ENCODE data around the gene ALKBH1. TPM values are rescaled to one million over a fixed set of nuclear protein-coding genes. Genes with fewer than 3 reads are reported as not detected.

Gene ALKBH1
- total RNA-seq, 4 donors from 2014 or later = 6.3 to 13.8 (median 10.3) TPM

DNA sequence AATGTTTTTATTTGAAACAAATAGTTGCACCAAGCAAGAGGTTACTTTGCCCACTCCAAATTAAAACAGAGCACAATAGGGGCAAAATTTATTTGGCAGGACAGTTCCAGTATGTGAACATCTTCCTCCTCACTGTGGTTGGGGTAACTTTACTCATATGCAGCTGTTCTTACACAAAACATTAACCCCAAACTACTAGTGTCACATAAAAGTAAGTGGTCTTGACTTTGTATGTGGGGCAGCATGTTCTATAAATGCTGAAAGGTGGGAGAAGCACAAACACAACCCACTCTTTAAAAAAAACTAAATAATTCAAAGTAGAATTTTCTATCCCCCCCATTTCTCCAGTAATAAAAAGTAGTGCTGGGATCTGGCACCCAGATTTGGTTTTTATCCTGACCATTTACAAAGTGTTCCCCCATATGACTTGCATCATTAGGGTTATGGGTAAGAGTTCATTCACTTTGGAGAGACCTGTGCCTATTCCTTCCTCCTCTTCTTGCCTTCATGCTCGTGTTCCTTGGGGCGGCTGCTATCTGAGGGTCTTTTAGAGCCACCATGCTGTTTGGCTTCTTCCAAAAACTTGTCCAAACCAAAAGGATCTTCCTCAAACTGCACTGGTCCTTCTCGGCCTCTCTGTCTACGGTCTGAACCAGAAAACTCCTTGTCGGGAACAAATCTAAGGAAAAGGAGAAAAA, 9.9 kb upstream of the ALKBH1 start:
- DNase-seq = no peak
- Histone ChIP-seq H3K36me3 (peaks cover 65 to 67% of the 10 kb centered on the region in 2 donors), H3K4me1 (no peaks in the 10 kb centered on the region), H3K4me3 (replicated peaks in 1 of 3) (no peak overlapping the region), H3K27me3 (no peaks in the 10 kb centered on the region), H3K27ac (no peak overlapping the region), H3K9me3 (no peaks in the 10 kb centered on the region)
- 87 to 91% methylated on average over 5 of the region's 5 CpGs for WGBS, 2 donors
- intact Hi-C loops (cut with DNase I) = no loop called here
- TF ChIP-seq, protein P1, sequence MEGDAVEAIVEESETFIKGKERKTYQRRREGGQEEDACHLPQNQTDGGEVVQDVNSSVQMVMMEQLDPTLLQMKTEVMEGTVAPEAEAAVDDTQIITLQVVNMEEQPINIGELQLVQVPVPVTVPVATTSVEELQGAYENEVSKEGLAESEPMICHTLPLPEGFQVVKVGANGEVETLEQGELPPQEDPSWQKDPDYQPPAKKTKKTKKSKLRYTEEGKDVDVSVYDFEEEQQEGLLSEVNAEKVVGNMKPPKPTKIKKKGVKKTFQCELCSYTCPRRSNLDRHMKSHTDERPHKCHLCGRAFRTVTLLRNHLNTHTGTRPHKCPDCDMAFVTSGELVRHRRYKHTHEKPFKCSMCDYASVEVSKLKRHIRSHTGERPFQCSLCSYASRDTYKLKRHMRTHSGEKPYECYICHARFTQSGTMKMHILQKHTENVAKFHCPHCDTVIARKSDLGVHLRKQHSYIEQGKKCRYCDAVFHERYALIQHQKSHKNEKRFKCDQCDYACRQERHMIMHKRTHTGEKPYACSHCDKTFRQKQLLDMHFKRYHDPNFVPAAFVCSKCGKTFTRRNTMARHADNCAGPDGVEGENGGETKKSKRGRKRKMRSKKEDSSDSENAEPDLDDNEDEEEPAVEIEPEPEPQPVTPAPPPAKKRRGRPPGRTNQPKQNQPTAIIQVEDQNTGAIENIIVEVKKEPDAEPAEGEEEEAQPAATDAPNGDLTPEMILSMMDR (IDR thresholded peaks at IDR 0.05) = no peak
- TF ChIP-seq POLR2A (IDR thresholded peaks at IDR 0.05) = no peak

DNA sequence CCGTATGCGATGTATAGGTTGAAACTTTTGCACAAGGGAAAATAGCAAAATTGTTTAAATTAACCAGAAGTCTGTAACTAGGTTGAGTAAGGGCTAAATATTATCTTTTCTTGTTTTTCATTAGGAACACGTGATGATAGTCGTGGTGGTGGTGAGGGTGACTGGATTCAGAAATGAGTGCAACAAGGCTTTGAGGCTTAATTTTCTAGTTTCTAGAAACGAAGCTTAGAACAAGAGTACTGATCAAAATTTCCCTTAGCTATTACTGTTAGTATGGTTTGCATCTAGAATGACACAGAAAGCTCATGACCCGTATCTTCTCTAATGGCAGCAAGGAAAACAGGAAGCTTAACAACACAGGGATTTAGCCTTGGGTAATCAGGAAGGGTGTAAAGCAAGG, 7.1 kb upstream of the ALKBH1 start:
- no peak for DNase-seq
- Histone ChIP-seq H3K4me1 (peaks cover 0 to 2% of the 10 kb centered on the region in 2 donors), H3K4me3 (replicated peaks in 1 of 3) (no peak overlapping the region), H3K9me3 (no peaks in the 10 kb centered on the region), H3K27ac (no peak overlapping the region), H3K27me3 (no peaks in the 10 kb centered on the region), H3K36me3 (peaks cover 49 to 60% of the 10 kb centered on the region in 2 donors)
- intact Hi-C loops (cut with DNase I) = no loop called here
- WGBS, 2 donors = 86 to 93% methylated on average over 6 of the region's 6 CpGs
- TF ChIP-seq, protein P1 (IDR thresholded peaks at IDR 0.05) = no peak
- no peak for TF ChIP-seq POLR2A (IDR thresholded peaks at IDR 0.05)

GRCh38 chr14:77710364-77710763, 2.5 kb upstream of the ALKBH1 start:
- no peaks in the 10 kb centered on the region for H3K27me3 ChIP-seq
- H3K9me3 ChIP-seq = no peaks in the 10 kb centered on the region
- peaks cover 20 to 27% of the 10 kb centered on the region in 2 donors for H3K4me1 ChIP-seq
- WGBS, 2 donors = 91% methylated on average over 2 of the region's 2 CpGs
- no peak for TF ChIP-seq POLR2A (IDR thresholded peaks at IDR 0.05)
- TF ChIP-seq, protein P1 (IDR thresholded peaks at IDR 0.05) = no peak
- DNase-seq = no peak
- H3K27ac ChIP-seq = no peak overlapping the region
- intact Hi-C loops (cut with DNase I) = no loop called here
- H3K4me3 ChIP-seq (replicated peaks in 1 of 3) = no peak overlapping the region
- H3K36me3 ChIP-seq = peaks cover 15 to 18% of the 10 kb centered on the region in 2 donors

- intact Hi-C loops (cut with DNase I) = loop anchor here (5.0 kb wide), 1 partner anchor 247 kb away; no protein-coding TSS in a partner anchor
- 75 to 86% methylated on average over 3 of the region's 3 CpGs for WGBS, 2 donors
- H3K9me3 ChIP-seq = no peaks in the 10 kb centered on the region
These were observed 1.6 kb upstream of the ALKBH1 start for GRCh38 chr14:77709412-77709811.

GRCh38 chr14:77708749-77709148, 926 bp upstream of the ALKBH1 start:
- Histone ChIP-seq H3K36me3 (peaks cover 9 to 17% of the 10 kb centered on the region in 2 donors), H3K4me1 (peaks cover 20 to 27% of the 10 kb centered on the region in 2 donors), H3K27me3 (no peaks in the 10 kb centered on the region), H3K9me3 (no peaks in the 10 kb centered on the region), H3K27ac (no peak overlapping the region), H3K4me3 (replicated peaks in 1 of 3) (peak overlapping the region; percentile 68 to 97 (median 79))
- 18 to 21% methylated on average over 7 of the region's 7 CpGs for WGBS, 2 donors
- TF ChIP-seq, protein P1 (IDR thresholded peaks at IDR 0.05) = no peak
- TF ChIP-seq POLR2A (IDR thresholded peaks at IDR 0.05) = no peak
- no peak for DNase-seq
- intact Hi-C loops (cut with DNase I) = loop anchor here (5.0 kb wide), 1 partner anchor 246 kb away; no protein-coding TSS in a partner anchor

More at GRCh38 chr14:77709412-77709811, 1.6 kb upstream of the ALKBH1 start:
- Histone ChIP-seq H3K36me3 (peaks cover 15% of the 10 kb centered on the region in 2 donors), H3K4me1 (peaks cover 20 to 27% of the 10 kb centered on the region in 2 donors), H3K4me3 (replicated peaks in 1 of 3) (no peak overlapping the region), H3K27ac (no peak overlapping the region), H3K27me3 (no peaks in the 10 kb centered on the region)
- TF ChIP-seq, protein P1 (IDR thresholded peaks at IDR 0.05) = no peak
- TF ChIP-seq POLR2A (IDR thresholded peaks at IDR 0.05) = no peak
- DNase-seq = no peak
